ENCODE measurements around the gene NRN1L.

- TF ChIP-seq POLR2A (IDR thresholded peaks at IDR 0.05), result no peak
- no peak for TF ChIP-seq POLR2AphosphoS5 (IDR thresholded peaks at IDR 0.05; ENCODE audit: insufficient read depth in 1 of 2, low read depth in 1 of 2)
- TF ChIP-seq CTCF (IDR thresholded peaks at IDR 0.05), result no peak
These were observed 28.9 kb upstream of the NRN1L start for GRCh38 chr16:67855789-67856188.
